Loucy (cell line): ENCODE measurements around the gene FUS.

Source experiments
- H2AFZ ChIP-seq: fragments of 200-600 bp; sonication (generic); 2 replicates; pipeline ENCODE4 v1.6.0; 2016; ENCODE audit warnings: antibody characterized with exemption, mild to moderate bottlenecking, low read length, moderate library complexity
- H3F3A ChIP-seq: fragments of 200-600 bp; 2 replicates; pipeline ENCODE4 v1.6.0; 2016; ENCODE audit warnings: antibody characterized with exemption, low read depth, mild to moderate bottlenecking
- H3K27me3 ChIP-seq: fragments of 200-600 bp; sonication (generic); 2 replicates; pipeline ENCODE4 v1.6.1; 2014; ENCODE audit warnings: low read length, mild to moderate bottlenecking; ENCODE audit not compliant: insufficient read depth, poor library complexity, severe bottlenecking
- H3K36me3 ChIP-seq: fragments of 200-600 bp; sonication (generic); 2 replicates; pipeline ENCODE4 v1.6.1; 2016; ENCODE audit warnings: low read length; ENCODE audit not compliant: insufficient read depth
- H3K4me1 ChIP-seq: fragments of 200-600 bp; sonication (generic); 2 replicates; pipeline ENCODE4 v1.5.1; 2014; ENCODE audit warnings: low read length, mild to moderate bottlenecking; ENCODE audit not compliant: insufficient read depth, poor library complexity, severe bottlenecking
- H3K4me2 ChIP-seq: fragments of 200-600 bp; sonication (generic); 2 replicates; pipeline ENCODE4 v1.6.0; 2014; ENCODE audit warnings: antibody characterized with exemption, low read length, low read depth, mild to moderate bottlenecking; ENCODE audit not compliant: poor library complexity, severe bottlenecking
- H3K4me3 ChIP-seq: fragments of 200-600 bp; sonication (generic); 2 replicates; pipeline ENCODE4 v1.5.1; 2014; ENCODE audit warnings: low read length, mild to moderate bottlenecking, mixed read lengths; ENCODE audit not compliant: poor library complexity, severe bottlenecking
- H3K79me2 ChIP-seq: fragments of 200-600 bp; sonication (generic); 2 replicates; pipeline ENCODE4 v1.6.1; 2014; ENCODE audit warnings: low read length; ENCODE audit not compliant: insufficient read depth
- H3K9ac ChIP-seq: fragments of 200-600 bp; sonication (generic); 2 replicates; pipeline ENCODE4 v1.6.0; 2014; ENCODE audit warnings: mild to moderate bottlenecking, low read depth, low read length, moderate library complexity; ENCODE audit not compliant: poor library complexity, severe bottlenecking
- H3K9me2 ChIP-seq: fragments of 200-600 bp; sonication (generic); replicated peaks from 2 replicates; pipeline ENCODE4 v1.6.1; 2016; ENCODE audit warnings: low read depth, low read length, mixed read lengths
- H3K9me3 ChIP-seq: fragments of 200-600 bp; sonication (generic); 2 replicates; pipeline ENCODE4 v1.6.1; 2014; ENCODE audit warnings: mild to moderate bottlenecking, antibody characterized with exemption, low read length, low read depth; ENCODE audit not compliant: insufficient read depth
- H4K20me1 ChIP-seq: fragments of 200-600 bp; sonication (generic); 2 replicates; pipeline ENCODE4 v1.6.0; 2014; ENCODE audit warnings: antibody characterized with exemption, low read length, mild to moderate bottlenecking; ENCODE audit not compliant: insufficient read depth, poor library complexity, severe bottlenecking
- CTCF ChIP-seq: fragments of 200-600 bp; sonication (generic); conservative IDR thresholded peaks from 2 replicates; pipeline ENCODE4 v1.5.1; 2014; ENCODE audit warnings: mild to moderate bottlenecking, antibody characterized with exemption, low read length
- EZH2phosphoT487 ChIP-seq: fragments of 200-600 bp; IDR thresholded peaks from 2 replicates; pipeline ENCODE4 v1.6.1; 2018; ENCODE audit warnings: antibody characterized with exemption, mild to moderate bottlenecking, moderate library complexity, borderline replicate concordance

The FUS gene

GRCh38 chr16:31190061-31190460 lies 10.1 kb downstream of the FUS start:
- peaks cover 15% of the 10 kb centered on the region for H3F3A ChIP-seq
- peaks cover 95% of the 10 kb centered on the region for H4K20me1 ChIP-seq

DNA sequence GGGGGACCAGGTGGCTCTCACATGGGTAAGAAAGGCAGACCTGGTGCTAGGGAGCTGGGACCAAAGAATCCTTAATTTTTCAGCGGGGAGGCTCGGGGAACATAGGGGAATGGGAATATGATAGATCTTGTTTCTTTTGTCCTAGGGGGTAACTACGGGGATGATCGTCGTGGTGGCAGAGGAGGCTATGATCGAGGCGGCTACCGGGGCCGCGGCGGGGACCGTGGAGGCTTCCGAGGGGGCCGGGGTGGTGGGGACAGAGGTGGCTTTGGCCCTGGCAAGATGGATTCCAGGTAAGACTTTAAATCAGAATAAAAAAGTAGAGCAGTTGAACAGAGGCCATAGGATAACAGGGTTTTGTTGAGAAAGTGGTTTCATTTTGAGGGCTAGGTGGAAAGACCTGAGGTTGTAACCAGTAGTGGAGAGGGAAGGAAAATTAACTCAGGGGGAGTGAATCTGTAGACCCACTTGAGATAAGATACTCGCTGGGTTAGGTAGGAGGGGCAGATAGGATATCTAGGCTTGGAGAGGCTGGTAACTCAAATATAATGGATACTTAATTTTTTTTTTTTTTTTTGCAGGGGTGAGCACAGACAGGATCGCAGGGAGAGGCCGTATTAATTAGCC lies 11.0 kb downstream of the FUS start:
- peaks cover 95% of the 10 kb centered on the region for H4K20me1 ChIP-seq

More at GRCh38 chr16:31190061-31190460, 10.1 kb downstream of the FUS start:
- no peaks in the 10 kb centered on the region for H3K9me2 ChIP-seq
- H3K4me2 ChIP-seq, result peak overlapping the region; percentile 95
- no peaks in the 10 kb centered on the region for H3K9me3 ChIP-seq
- no peak overlapping the region for H3K9ac ChIP-seq
- H3K4me3 ChIP-seq, result no peak overlapping the region
- no peak overlapping the region for H2AFZ ChIP-seq
- H3K27me3 ChIP-seq, result no peaks in the 10 kb centered on the region
- peaks cover 98% of the 10 kb centered on the region for H3K79me2 ChIP-seq
- H3K36me3 ChIP-seq, result peaks cover 100% of the 10 kb centered on the region
- TF ChIP-seq CTCF, result no peak
- TF ChIP-seq EZH2phosphoT487, result no peak
- peaks cover 35% of the 10 kb centered on the region for H3K4me1 ChIP-seq

DNA sequence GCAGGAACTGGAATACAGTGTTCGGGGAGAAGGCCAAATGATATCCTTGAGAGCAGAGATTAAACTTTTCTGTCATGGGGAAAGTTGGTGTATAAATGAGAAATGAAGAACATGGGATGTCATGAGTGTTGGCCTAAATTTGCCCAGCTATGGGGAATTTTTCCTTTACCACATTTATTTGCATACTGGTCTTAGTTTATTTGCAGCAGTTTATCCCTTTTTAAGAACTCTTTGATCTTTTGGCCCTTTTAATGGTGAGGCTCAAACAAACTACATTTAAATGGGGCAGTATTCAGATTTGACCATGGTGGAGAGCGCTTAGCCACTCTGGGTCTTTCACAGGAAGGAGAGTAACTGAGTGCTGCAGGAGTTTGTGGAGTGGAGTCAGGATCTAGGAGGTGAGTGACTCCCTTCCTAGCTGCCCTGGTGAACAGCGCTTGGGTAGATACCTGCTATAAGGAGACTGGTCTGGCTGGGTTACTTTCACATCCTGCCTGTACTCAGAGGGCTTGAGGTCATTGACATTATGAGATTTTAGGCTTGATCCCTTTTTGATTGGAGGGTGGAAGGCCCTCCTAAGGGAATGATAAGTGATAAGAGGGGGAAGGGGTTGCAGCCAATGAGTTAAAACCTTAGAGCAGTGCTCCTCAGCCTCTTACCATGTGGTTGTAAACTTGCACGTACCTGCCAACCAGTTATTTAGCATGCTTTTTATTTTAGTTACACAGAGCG lies 11.9 kb downstream of the FUS start:
- H3K9ac ChIP-seq, result no peak overlapping the region
- H3K4me1 ChIP-seq, result peaks cover 17% of the 10 kb centered on the region
- H3K36me3 ChIP-seq, result peaks cover 97% of the 10 kb centered on the region
- no peak overlapping the region for H2AFZ ChIP-seq
- H3K9me3 ChIP-seq, result no peaks in the 10 kb centered on the region
- H3K9me2 ChIP-seq, result no peaks in the 10 kb centered on the region
- peaks cover 95% of the 10 kb centered on the region for H4K20me1 ChIP-seq
- no peaks in the 10 kb centered on the region for H3K27me3 ChIP-seq
- H3F3A ChIP-seq, result peaks cover 17% of the 10 kb centered on the region
- H3K79me2 ChIP-seq, result peaks cover 93% of the 10 kb centered on the region
- TF ChIP-seq CTCF, result no peak
- H3K4me3 ChIP-seq, result no peak overlapping the region
- H3K4me2 ChIP-seq, result no peak overlapping the region

More for the DNA sequence above, 11.0 kb downstream of the FUS start:
- Histone ChIP-seq H3F3A (peaks cover 17% of the 10 kb centered on the region), H3K9ac (no peak overlapping the region), H3K9me2 (no peaks in the 10 kb centered on the region), H3K4me1 (peaks cover 26% of the 10 kb centered on the region), H3K36me3 (peaks cover 100% of the 10 kb centered on the region), H3K4me3 (no peak overlapping the region), H3K79me2 (peaks cover 98% of the 10 kb centered on the region), H2AFZ (no peak overlapping the region), H3K27me3 (no peaks in the 10 kb centered on the region), H3K9me3 (no peaks in the 10 kb centered on the region), H3K4me2 (no peak overlapping the region)
- TF ChIP-seq CTCF, result no peak
- TF ChIP-seq EZH2phosphoT487, result no peak
